ENCODE data around the gene MACROD2. TPM values are rescaled to one million over a fixed set of nuclear protein-coding genes. Genes with fewer than 3 reads are reported as not detected.

Gene MACROD2
- total and polyA plus RNA-seq, 2 experiments from 2014 or later, result 2.8 to 4.3 TPM

DNA sequence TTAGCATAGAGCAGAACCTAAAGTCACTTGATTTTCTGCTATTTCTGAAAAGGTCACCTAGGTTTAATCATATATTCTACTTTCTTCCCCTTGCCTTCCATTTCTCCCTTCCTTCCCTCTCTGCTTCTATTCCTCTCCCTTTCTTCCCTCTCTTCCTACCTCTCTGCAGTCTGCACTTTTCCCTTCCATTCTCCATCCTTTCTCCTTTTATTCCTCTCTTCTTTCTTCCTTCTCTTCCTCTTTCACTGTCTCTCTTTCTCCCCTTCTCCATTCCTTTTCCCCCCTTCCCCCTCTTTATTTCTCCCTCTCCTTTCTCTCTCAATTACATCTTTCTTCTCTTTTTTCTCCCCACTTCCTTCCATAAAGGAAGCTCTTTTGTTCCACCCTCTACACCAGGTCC lies 1391.9 kb downstream of the MACROD2 start:
- TF ChIP-seq ZNF331 (CRISPR knock-in tag; IDR thresholded peaks at IDR 0.05; ENCODE audit: low read depth) (no peak), CREB1 (CRISPR knock-in tag; IDR thresholded peaks at IDR 0.05; ENCODE audit: low read depth) (no peak), NANOG (IDR thresholded peaks at IDR 0.05; ENCODE audit: borderline replicate concordance) (no peak), STAT1 (IDR thresholded peaks at IDR 0.05; ENCODE audit: unreplicated experiment) (no peak), ZNF114 (CRISPR knock-in tag; IDR thresholded peaks at IDR 0.05) (no peak), POLR2AphosphoS5 (IDR thresholded peaks at IDR 0.05; ENCODE audit: low read depth) (no peak), EZH2 (IDR thresholded peaks at IDR 0.05; ENCODE audit: low read depth, unreplicated experiment) (no peak), JUNB (IDR thresholded peaks at IDR 0.05; ENCODE audit: unreplicated experiment) (no peak), EZH2phosphoT487 (IDR thresholded peaks at IDR 0.05; ENCODE audit: unreplicated experiment) (no peak)
- TF ChIP-seq, protein P1, sequence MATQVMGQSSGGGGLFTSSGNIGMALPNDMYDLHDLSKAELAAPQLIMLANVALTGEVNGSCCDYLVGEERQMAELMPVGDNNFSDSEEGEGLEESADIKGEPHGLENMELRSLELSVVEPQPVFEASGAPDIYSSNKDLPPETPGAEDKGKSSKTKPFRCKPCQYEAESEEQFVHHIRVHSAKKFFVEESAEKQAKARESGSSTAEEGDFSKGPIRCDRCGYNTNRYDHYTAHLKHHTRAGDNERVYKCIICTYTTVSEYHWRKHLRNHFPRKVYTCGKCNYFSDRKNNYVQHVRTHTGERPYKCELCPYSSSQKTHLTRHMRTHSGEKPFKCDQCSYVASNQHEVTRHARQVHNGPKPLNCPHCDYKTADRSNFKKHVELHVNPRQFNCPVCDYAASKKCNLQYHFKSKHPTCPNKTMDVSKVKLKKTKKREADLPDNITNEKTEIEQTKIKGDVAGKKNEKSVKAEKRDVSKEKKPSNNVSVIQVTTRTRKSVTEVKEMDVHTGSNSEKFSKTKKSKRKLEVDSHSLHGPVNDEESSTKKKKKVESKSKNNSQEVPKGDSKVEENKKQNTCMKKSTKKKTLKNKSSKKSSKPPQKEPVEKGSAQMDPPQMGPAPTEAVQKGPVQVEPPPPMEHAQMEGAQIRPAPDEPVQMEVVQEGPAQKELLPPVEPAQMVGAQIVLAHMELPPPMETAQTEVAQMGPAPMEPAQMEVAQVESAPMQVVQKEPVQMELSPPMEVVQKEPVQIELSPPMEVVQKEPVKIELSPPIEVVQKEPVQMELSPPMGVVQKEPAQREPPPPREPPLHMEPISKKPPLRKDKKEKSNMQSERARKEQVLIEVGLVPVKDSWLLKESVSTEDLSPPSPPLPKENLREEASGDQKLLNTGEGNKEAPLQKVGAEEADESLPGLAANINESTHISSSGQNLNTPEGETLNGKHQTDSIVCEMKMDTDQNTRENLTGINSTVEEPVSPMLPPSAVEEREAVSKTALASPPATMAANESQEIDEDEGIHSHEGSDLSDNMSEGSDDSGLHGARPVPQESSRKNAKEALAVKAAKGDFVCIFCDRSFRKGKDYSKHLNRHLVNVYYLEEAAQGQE (IDR thresholded peaks at IDR 0.05; ENCODE audit: unreplicated experiment), result no peak
- TF ChIP-seq, protein P2, sequence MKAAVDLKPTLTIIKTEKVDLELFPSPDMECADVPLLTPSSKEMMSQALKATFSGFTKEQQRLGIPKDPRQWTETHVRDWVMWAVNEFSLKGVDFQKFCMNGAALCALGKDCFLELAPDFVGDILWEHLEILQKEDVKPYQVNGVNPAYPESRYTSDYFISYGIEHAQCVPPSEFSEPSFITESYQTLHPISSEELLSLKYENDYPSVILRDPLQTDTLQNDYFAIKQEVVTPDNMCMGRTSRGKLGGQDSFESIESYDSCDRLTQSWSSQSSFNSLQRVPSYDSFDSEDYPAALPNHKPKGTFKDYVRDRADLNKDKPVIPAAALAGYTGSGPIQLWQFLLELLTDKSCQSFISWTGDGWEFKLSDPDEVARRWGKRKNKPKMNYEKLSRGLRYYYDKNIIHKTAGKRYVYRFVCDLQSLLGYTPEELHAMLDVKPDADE (IDR thresholded peaks at IDR 0.05), result no peak
- TF ChIP-seq, protein P3, sequence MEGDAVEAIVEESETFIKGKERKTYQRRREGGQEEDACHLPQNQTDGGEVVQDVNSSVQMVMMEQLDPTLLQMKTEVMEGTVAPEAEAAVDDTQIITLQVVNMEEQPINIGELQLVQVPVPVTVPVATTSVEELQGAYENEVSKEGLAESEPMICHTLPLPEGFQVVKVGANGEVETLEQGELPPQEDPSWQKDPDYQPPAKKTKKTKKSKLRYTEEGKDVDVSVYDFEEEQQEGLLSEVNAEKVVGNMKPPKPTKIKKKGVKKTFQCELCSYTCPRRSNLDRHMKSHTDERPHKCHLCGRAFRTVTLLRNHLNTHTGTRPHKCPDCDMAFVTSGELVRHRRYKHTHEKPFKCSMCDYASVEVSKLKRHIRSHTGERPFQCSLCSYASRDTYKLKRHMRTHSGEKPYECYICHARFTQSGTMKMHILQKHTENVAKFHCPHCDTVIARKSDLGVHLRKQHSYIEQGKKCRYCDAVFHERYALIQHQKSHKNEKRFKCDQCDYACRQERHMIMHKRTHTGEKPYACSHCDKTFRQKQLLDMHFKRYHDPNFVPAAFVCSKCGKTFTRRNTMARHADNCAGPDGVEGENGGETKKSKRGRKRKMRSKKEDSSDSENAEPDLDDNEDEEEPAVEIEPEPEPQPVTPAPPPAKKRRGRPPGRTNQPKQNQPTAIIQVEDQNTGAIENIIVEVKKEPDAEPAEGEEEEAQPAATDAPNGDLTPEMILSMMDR (conservative IDR thresholded peaks at IDR 0.05; ENCODE audit: low read depth in 2 of 2), result no peak
- TF ChIP-seq, protein P4, sequence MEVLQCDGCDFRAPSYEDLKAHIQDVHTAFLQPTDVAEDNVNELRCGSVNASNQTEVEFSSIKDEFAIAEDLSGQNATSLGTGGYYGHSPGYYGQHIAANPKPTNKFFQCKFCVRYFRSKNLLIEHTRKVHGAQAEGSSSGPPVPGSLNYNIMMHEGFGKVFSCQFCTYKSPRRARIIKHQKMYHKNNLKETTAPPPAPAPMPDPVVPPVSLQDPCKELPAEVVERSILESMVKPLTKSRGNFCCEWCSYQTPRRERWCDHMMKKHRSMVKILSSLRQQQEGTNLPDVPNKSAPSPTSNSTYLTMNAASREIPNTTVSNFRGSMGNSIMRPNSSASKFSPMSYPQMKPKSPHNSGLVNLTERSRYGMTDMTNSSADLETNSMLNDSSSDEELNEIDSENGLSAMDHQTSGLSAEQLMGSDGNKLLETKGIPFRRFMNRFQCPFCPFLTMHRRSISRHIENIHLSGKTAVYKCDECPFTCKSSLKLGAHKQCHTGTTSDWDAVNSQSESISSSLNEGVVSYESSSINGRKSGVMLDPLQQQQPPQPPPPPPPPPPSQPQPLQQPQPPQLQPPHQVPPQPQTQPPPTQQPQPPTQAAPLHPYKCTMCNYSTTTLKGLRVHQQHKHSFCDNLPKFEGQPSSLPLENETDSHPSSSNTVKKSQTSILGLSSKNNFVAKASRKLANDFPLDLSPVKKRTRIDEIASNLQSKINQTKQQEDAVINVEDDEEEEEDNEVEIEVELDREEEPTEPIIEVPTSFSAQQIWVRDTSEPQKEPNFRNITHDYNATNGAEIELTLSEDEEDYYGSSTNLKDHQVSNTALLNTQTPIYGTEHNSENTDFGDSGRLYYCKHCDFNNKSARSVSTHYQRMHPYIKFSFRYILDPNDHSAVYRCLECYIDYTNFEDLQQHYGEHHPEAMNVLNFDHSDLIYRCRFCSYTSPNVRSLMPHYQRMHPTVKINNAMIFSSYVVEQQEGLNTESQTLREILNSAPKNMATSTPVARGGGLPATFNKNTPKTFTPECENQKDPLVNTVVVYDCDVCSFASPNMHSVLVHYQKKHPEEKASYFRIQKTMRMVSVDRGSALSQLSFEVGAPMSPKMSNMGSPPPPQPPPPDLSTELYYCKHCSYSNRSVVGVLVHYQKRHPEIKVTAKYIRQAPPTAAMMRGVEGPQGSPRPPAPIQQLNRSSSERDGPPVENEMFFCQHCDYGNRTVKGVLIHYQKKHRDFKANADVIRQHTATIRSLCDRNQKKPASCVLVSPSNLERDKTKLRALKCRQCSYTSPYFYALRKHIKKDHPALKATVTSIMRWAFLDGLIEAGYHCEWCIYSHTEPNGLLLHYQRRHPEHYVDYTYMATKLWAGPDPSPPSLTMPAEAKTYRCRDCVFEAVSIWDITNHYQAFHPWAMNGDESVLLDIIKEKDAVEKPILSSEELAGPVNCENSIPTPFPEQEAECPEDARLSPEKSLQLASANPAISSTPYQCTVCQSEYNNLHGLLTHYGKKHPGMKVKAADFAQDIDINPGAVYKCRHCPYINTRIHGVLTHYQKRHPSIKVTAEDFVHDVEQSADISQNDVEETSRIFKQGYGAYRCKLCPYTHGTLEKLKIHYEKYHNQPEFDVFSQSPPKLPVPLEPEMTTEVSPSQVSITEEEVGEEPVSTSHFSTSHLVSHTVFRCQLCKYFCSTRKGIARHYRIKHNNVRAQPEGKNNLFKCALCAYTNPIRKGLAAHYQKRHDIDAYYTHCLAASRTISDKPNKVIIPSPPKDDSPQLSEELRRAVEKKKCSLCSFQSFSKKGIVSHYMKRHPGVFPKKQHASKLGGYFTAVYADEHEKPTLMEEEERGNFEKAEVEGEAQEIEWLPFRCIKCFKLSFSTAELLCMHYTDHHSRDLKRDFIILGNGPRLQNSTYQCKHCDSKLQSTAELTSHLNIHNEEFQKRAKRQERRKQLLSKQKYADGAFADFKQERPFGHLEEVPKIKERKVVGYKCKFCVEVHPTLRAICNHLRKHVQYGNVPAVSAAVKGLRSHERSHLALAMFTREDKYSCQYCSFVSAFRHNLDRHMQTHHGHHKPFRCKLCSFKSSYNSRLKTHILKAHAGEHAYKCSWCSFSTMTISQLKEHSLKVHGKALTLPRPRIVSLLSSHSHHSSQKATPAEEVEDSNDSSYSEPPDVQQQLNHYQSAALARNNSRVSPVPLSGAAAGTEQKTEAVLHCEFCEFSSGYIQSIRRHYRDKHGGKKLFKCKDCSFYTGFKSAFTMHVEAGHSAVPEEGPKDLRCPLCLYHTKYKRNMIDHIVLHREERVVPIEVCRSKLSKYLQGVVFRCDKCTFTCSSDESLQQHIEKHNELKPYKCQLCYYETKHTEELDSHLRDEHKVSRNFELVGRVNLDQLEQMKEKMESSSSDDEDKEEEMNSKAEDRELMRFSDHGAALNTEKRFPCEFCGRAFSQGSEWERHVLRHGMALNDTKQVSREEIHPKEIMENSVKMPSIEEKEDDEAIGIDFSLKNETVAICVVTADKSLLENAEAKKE (CRISPR knock-in tag; IDR thresholded peaks at IDR 0.05), result no peak
- Histone ChIP-seq H3K79me2 (replicated peaks; ENCODE audit: insufficient read depth) (no peaks in the 10 kb centered on the region), H3K4me1 (ENCODE audit: insufficient read depth) (no peaks in the 10 kb centered on the region), H3K27ac (ENCODE audit: low read depth) (no peak overlapping the region), H3F3A (replicated peaks; ENCODE audit: low read depth) (no peaks in the 10 kb centered on the region), H3K36me3 (ENCODE audit: insufficient read depth) (no peaks in the 10 kb centered on the region), H4K20me1 (replicated peaks; ENCODE audit: insufficient read depth) (no peaks in the 10 kb centered on the region), H3K4me3 (no peak overlapping the region), H2AFZ (no peak overlapping the region), H3K4me2 (no peak overlapping the region), H3K27me3 (ENCODE audit: insufficient read depth) (no peaks in the 10 kb centered on the region), H3K9me2 (ENCODE audit: insufficient read depth) (peaks cover 18% of the 10 kb centered on the region; the same call in 1 of the 2 replicates)
- Mint-ChIP-seq H3K9me3 (no peaks in the 10 kb centered on the region), H3K4me3 (no peak overlapping the region), H3K36me3 (ENCODE audit: low read depth) (no peaks in the 10 kb centered on the region), H3K4me1 (no peaks in the 10 kb centered on the region), H3K27me3 (ENCODE audit: insufficient read depth, low read depth, poor library complexity) (peaks cover 8% of the 10 kb centered on the region), H3K27ac (no peak overlapping the region)
- no peak for DNase-seq (ENCODE audit: low spot score)
- ATAC-seq, result no peak

Data from GM23338 (cell line).